ENCODE measurements around the gene YBEY. TPM values are rescaled to one million over a fixed set of nuclear protein-coding genes. Genes with fewer than 3 reads are reported as not detected.

YBEY gene
- total and polyA plus RNA-seq, 2 of the 13 experiments (the other 11 are each of a cell fraction or from before 2014, with no cell fraction given), result 6.5 to 8.9 TPM

GRCh38 chr21:46287541-46287940 is 1.4 kb downstream of the YBEY start:
- no peak for FAIRE-seq
- TF ChIP-seq ZNF205 (CRISPR knock-in tag; IDR thresholded peaks at IDR 0.05) (no peak), NONO (IDR thresholded peaks at IDR 0.05) (no peak), NONO (CRISPR knock-in tag; conservative IDR thresholded peaks at IDR 0.05) (no peak), HOXD1 (CRISPR knock-in tag; IDR thresholded peaks at IDR 0.05) (no peak), ZSCAN29 (CRISPR knock-in tag; conservative IDR thresholded peaks at IDR 0.05) (no peak), ZNF605 (CRISPR knock-in tag; IDR thresholded peaks at IDR 0.05) (no peak), ZNF160 (CRISPR knock-in tag; IDR thresholded peaks at IDR 0.05) (no peak), ZNF776 (CRISPR knock-in tag; IDR thresholded peaks at IDR 0.05) (no peak), ZNF720 (CRISPR knock-in tag; IDR thresholded peaks at IDR 0.05) (no peak), RERE (CRISPR knock-in tag; IDR thresholded peaks at IDR 0.05; ENCODE audit: low read depth) (no peak), ZSCAN20 (CRISPR knock-in tag; IDR thresholded peaks at IDR 0.05; ENCODE audit: borderline replicate concordance) (no peak), TEF (CRISPR knock-in tag; IDR thresholded peaks at IDR 0.05) (no peak), ATF2 (CRISPR knock-in tag; IDR thresholded peaks at IDR 0.05) (no peak), RNF2 (conservative IDR thresholded peaks at IDR 0.05; ENCODE audit: low read depth) (no peak), ZNF280B (CRISPR knock-in tag; IDR thresholded peaks at IDR 0.05; ENCODE audit: borderline replicate concordance) (no peak)
- whole genome bisulfite sequencing (ENCODE audit: low lambda C conversion rate), result 86% methylated on average over 10 of the region's 10 CpGs
- CTCF ChIA-PET (ENCODE audit: low intra/inter-chr PET ratio, low total read pairs), result no interaction called here
- Histone ChIP-seq H3K79me2 (ENCODE audit: insufficient read depth, low read length) (peaks cover 31% of the 10 kb centered on the region), H3K9me3 (ENCODE audit: low read length) (no peaks in the 10 kb centered on the region), H4K20me1 (ENCODE audit: insufficient read depth, low read length) (0 out of 2 replicates have a peak, but pooled peaks cover 3% of the 10 kb centered on the region), H3K4me1 (ENCODE audit: insufficient read depth, low read length) (peaks cover 54% of the 10 kb centered on the region), H3K27ac (ENCODE audit: extremely low read length, insufficient read depth, low read length) (no peak overlapping the region), H3K9ac (ENCODE audit: insufficient read depth, low read depth, low read length) (0 out of 2 replicates have a peak overlapping the region, but pooled peaks have one; percentile 18), H3K4me2 (ENCODE audit: low read depth, low read length) (peak overlapping the region; percentile 78; the same call in 1 of the 2 replicates), H2AFZ (ENCODE audit: low read length) (no peak overlapping the region), H3K27me3 (ENCODE audit: control insufficient read depth in 1 of 2, insufficient read depth in 2 of 2, low read length in 2 of 2) (no peaks in the 10 kb centered on the region; a peak in 1 of 5 replicates), H3K4me3 (replicated peaks in 1 of 3; ENCODE audit: insufficient read depth in 1 of 3, low read depth in 2 of 3, low read length in 3 of 3) (peak overlapping the region in 2 of 3 experiments; percentile 89 to 98; a peak in 2 of 6 replicates), H3K36me3 (replicated peaks in 1 of 2; ENCODE audit: control insufficient read depth in 1 of 2, insufficient read depth in 2 of 2, low read length in 2 of 2) (peaks cover 1 to 23% of the 10 kb centered on the region in 2 experiments; a peak in 2 of 5 replicates)
- no peak for ATAC-seq
- intact Hi-C loops (cut with micrococcal nuclease; ENCODE audit: unreplicated experiment), result loop anchor here (10.0 kb wide), 1 partner anchor 63 kb away; the partner anchor contains the start of gene LSS
- DNase-seq (ENCODE audit: low spot score), result no peak
- POLR2A ChIA-PET, result no interaction called here
- BruUV-seq (replicated peaks), result no TSS peak
- in situ Hi-C loops (cut with HindIII; ENCODE audit: extremely low pct_ligation_motif_present, low pct_unique_long_range_greater_than_20kb), result loop anchor here (5.0 to 10.0 kb wide), 2 partner anchors 35 to 313 kb away; partner anchors contain the start of genes C21orf58 and PCNT
